Fibroblast of mammary gland (primary cell): ENCODE measurements around the gene ZSCAN30.

ENCODE experiments used
- DNase-seq: peaks from one replicate; pipeline ENCODE4 v3.0.0-alpha.2; 2010; ENCODE audit warnings: low read depth
- H3K4me3 ChIP-seq: 2 replicates; pipeline ENCODE4 v1.5.1; 2011; ENCODE audit warnings: low read depth, mild to moderate bottlenecking, low read length, moderate library complexity; ENCODE audit not compliant: control insufficient read depth
- CTCF ChIP-seq: conservative IDR thresholded peaks from 2 replicates; pipeline ENCODE4 v1.5.1; 2011; ENCODE audit warnings: low read depth, low read length, inconsistent platforms; ENCODE audit not compliant: control insufficient read depth, insufficient read depth

ZSCAN30 gene

DNA sequence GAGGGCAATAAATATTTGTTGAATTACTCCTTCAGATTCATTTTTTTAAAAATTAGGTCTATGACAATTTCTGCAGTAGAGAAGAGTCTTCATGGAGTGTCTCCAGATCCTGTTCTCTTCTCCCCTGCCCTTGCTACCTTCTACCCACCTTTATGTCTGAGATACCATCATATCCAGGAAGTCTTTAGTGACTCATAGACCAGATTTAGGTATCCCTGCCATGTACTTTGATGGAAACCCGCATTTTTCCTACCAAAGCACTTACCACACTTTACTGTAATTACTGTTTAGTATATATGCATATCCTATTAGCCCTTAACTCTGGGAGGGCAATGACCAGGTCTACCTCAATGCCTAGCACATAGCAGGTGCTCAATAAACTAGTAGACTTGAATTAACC lies 37.6 kb downstream of the ZSCAN30 start:
- DNase-seq = no peak
- TF ChIP-seq CTCF = no peak
- no peak overlapping the region for H3K4me3 ChIP-seq

DNA sequence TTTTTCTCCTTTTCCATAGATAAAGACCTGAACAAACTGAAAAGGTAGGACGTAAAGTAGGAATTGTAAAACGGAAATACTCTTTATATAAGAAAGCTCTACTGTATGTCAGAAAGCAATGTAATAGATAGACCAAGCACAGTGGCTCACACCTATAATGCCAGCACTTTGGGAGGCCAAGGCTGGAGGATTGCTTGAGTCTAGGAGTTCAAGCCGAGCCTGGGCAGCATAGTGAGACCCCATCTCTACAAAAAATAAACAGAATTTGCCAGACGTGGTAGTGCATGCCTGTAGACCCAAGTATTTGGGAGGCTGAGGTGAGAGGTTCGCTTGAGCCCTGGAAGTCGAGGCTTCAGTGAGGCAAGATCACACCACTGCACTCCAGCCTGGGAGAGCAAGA lies 41.6 kb downstream of the ZSCAN30 start:
- TF ChIP-seq CTCF = no peak
- H3K4me3 ChIP-seq = no peak overlapping the region
- no peak for DNase-seq

GRCh38 chr18:35247412-35248249 lies 42.4 kb downstream of the ZSCAN30 start:
- no peak overlapping the region for H3K4me3 ChIP-seq
- no peak for DNase-seq
- no peak for TF ChIP-seq CTCF

DNA sequence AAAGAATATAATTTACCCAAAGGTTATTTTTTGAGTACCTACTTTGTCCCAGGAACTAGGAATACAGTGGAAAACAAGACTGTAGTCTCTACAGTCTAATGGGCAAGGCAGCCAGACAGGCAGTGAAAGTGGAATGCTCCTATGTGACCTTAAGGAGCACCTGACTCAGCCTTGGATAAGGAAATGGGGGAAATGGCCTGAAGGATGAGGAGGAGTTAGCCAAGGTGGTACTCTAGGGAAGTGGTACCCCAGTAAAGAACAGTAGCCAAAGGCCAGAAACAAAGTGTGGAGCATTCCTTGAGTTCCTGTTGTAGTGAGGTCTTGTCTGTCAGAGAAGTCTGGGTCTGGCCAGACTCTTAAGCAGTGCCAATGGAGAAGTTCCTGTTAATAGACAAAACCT lies 43.2 kb downstream of the ZSCAN30 start:
- no peak for TF ChIP-seq CTCF
- no peak overlapping the region for H3K4me3 ChIP-seq
- no peak for DNase-seq

GRCh38 chr18:35245719-35246317 lies 44.2 kb downstream of the ZSCAN30 start:
- TF ChIP-seq CTCF = no peak
- DNase-seq = no peak
- no peak overlapping the region for H3K4me3 ChIP-seq

DNA sequence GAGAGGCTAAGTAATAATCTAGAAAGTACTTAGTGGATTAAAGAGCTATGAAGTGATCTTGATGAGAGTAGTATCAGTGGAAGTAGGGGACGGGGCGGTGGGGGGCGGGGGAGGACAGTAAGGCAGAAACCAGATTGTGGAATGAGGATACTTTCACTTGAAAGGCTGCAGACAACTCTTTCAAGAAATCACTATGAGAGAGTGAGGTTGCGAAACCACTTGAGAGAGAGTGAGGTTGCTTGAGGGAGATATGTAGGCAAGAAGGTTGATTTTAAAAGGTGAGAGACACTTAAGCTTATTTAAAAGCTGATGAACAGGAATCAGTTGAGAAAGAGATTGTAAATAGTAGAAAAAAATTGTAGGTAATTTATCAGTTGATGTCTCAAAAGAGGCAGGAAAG lies 45.4 kb downstream of the ZSCAN30 start:
- H3K4me3 ChIP-seq = no peak overlapping the region
- no peak for TF ChIP-seq CTCF
- no peak for DNase-seq
